Measurements from ENCODE around the gene CHST11. TPM values are rescaled to one million over a fixed set of nuclear protein-coding genes. Genes with fewer than 3 reads are reported as not detected.

Gene CHST11
- total RNA-seq, 5 donors from 2014 or later (not counting 1 experiment from before 2014, with no cell fraction given): 49.8 to 78.3 (median 63.7) TPM

GRCh38 chr12:104419717-104420116 is 37.0 kb upstream of the CHST11 start:
- H3K27me3 Mint-ChIP-seq: no peaks in the 10 kb centered on the region
- Histone ChIP-seq H3K27ac (ENCODE audit: low read length) (no peak overlapping the region), H3K27me3 (replicated peaks in 1 of 2; ENCODE audit: control insufficient read depth in 2 of 2, extremely low read depth in 1 of 2, insufficient read depth in 2 of 2, low read length in 1 of 2) (no peaks in the 10 kb centered on the region), H3K4me3 (ENCODE audit: control insufficient read depth in 1 of 2, extremely low read depth in 1 of 2, low read length in 1 of 2) (no peak overlapping the region), H3K36me3 (ENCODE audit: control insufficient read depth in 2 of 2, extremely low read depth in 1 of 2, insufficient read depth in 1 of 2, low read length in 1 of 2) (no peaks in the 10 kb centered on the region), H3K4me1 (ENCODE audit: control insufficient read depth in 1 of 2, extremely low read depth in 1 of 2, insufficient read depth in 2 of 2, low read length in 2 of 2) (no peaks in the 10 kb centered on the region), H3K9me3 (no peaks in the 10 kb centered on the region)
- peaks cover 6 to 7% (median 6%) of the 10 kb centered on the region in 3 donors for H3K4me1 Mint-ChIP-seq
- ATAC-seq (replicated peaks in 1 of 4): no peak
- CTCF ChIA-PET: no interaction called here
- no peaks in the 10 kb centered on the region for H3K36me3 Mint-ChIP-seq
- no CpG with 5 or more reads among the region's 2 CpGs for WGBS (ENCODE audit: insufficient coverage)
- DNase-seq: no peak
- POLR2A ChIA-PET: interaction anchor here (0.5 to 0.6 kb wide), 2 partner anchors 17 to 539 kb away, joined by 4 read pairs; no protein-coding TSS in a partner anchor
- no peak overlapping the region for H3K27ac Mint-ChIP-seq
- no peaks in the 10 kb centered on the region for H3K9me3 Mint-ChIP-seq
- H3K4me3 Mint-ChIP-seq: no peak overlapping the region

GRCh38 chr12:104420868-104421267 is 35.9 kb upstream of the CHST11 start:
- 63% methylated on average over 1 of the region's 2 CpGs for WGBS (ENCODE audit: insufficient coverage)
- H3K4me1 ChIP-seq (ENCODE audit: control insufficient read depth in 1 of 2, extremely low read depth in 1 of 2, insufficient read depth in 2 of 2, low read length in 2 of 2): no peaks in the 10 kb centered on the region

GRCh38 chr12:104421343-104421742 is 35.4 kb upstream of the CHST11 start:
- ChIA-PET POLR2A (no interaction called here), CTCF (interaction anchor here in 1 of 2 donors (0.6 to 1.1 kb wide), 2 partner anchors 39 to 142 kb away, joined by 3 read pairs; no protein-coding TSS in a partner anchor)
- DNase-seq: no peak
- Mint-ChIP-seq H3K4me3 (no peak overlapping the region), H3K4me1 (peaks cover 6 to 7% (median 6%) of the 10 kb centered on the region in 3 donors), H3K27me3 (no peaks in the 10 kb centered on the region), H3K36me3 (no peaks in the 10 kb centered on the region), H3K27ac (no peak overlapping the region), H3K9me3 (no peaks in the 10 kb centered on the region)
- no peaks in the 10 kb centered on the region for H3K27me3 ChIP-seq (replicated peaks in 1 of 2; ENCODE audit: control insufficient read depth in 2 of 2, extremely low read depth in 1 of 2, insufficient read depth in 2 of 2, low read length in 1 of 2)
- no peak overlapping the region for H3K4me3 ChIP-seq (ENCODE audit: control insufficient read depth in 1 of 2, extremely low read depth in 1 of 2, low read length in 1 of 2)
- ATAC-seq (replicated peaks in 1 of 4): no peak
- H3K27ac ChIP-seq (ENCODE audit: low read length): no peak overlapping the region
- H3K36me3 ChIP-seq (ENCODE audit: control insufficient read depth in 2 of 2, extremely low read depth in 1 of 2, insufficient read depth in 1 of 2, low read length in 1 of 2): no peaks in the 10 kb centered on the region
- no peaks in the 10 kb centered on the region for H3K9me3 ChIP-seq
- no CpG with 5 or more reads among the region's 2 CpGs for WGBS (ENCODE audit: insufficient coverage)
- no peaks in the 10 kb centered on the region for H3K4me1 ChIP-seq (ENCODE audit: control insufficient read depth in 1 of 2, extremely low read depth in 1 of 2, insufficient read depth in 2 of 2, low read length in 2 of 2)

More at GRCh38 chr12:104420868-104421267, 35.9 kb upstream of the CHST11 start:
- Histone ChIP-seq H3K4me3 (ENCODE audit: control insufficient read depth in 1 of 2, extremely low read depth in 1 of 2, low read length in 1 of 2) (no peak overlapping the region), H3K36me3 (ENCODE audit: control insufficient read depth in 2 of 2, extremely low read depth in 1 of 2, insufficient read depth in 1 of 2, low read length in 1 of 2) (no peaks in the 10 kb centered on the region), H3K27me3 (replicated peaks in 1 of 2; ENCODE audit: control insufficient read depth in 2 of 2, extremely low read depth in 1 of 2, insufficient read depth in 2 of 2, low read length in 1 of 2) (no peaks in the 10 kb centered on the region), H3K9me3 (no peaks in the 10 kb centered on the region), H3K27ac (ENCODE audit: low read length) (no peak overlapping the region)
- H3K4me1 Mint-ChIP-seq: peaks cover 6 to 7% (median 6%) of the 10 kb centered on the region in 3 donors
- ChIA-PET CTCF (interaction anchor here in 1 of 2 donors (0.6 to 1.1 kb wide), 2 partner anchors 39 to 142 kb away, joined by 3 read pairs; no protein-coding TSS in a partner anchor), POLR2A (no interaction called here)
- H3K9me3 Mint-ChIP-seq: no peaks in the 10 kb centered on the region
- no peaks in the 10 kb centered on the region for H3K36me3 Mint-ChIP-seq
- no peak overlapping the region for H3K4me3 Mint-ChIP-seq
- peak in 1 of 4 experiments; percentile 27 for ATAC-seq (replicated peaks in 1 of 4)
- H3K27me3 Mint-ChIP-seq: no peaks in the 10 kb centered on the region
- no peak overlapping the region for H3K27ac Mint-ChIP-seq
- DNase-seq: no peak

- Histone ChIP-seq H3K36me3 (ENCODE audit: control insufficient read depth in 2 of 2, extremely low read depth in 1 of 2, insufficient read depth in 1 of 2, low read length in 1 of 2) (no peaks in the 10 kb centered on the region), H3K4me3 (ENCODE audit: control insufficient read depth in 1 of 2, extremely low read depth in 1 of 2, low read length in 1 of 2) (no peak overlapping the region), H3K27me3 (replicated peaks in 1 of 2; ENCODE audit: control insufficient read depth in 2 of 2, extremely low read depth in 1 of 2, insufficient read depth in 2 of 2, low read length in 1 of 2) (no peaks in the 10 kb centered on the region), H3K4me1 (ENCODE audit: control insufficient read depth in 1 of 2, extremely low read depth in 1 of 2, insufficient read depth in 2 of 2, low read length in 2 of 2) (no peaks in the 10 kb centered on the region), H3K9me3 (no peaks in the 10 kb centered on the region), H3K27ac (ENCODE audit: low read length) (no peak overlapping the region)
- Mint-ChIP-seq H3K4me1 (peaks cover 6 to 9% (median 7%) of the 10 kb centered on the region in 3 donors), H3K27me3 (no peaks in the 10 kb centered on the region), H3K4me3 (no peak overlapping the region), H3K27ac (no peak overlapping the region), H3K9me3 (no peaks in the 10 kb centered on the region), H3K36me3 (no peaks in the 10 kb centered on the region)
- no CpG with 5 or more reads among the region's 1 CpG for WGBS (ENCODE audit: insufficient coverage)
- ChIA-PET POLR2A (interaction anchor here in 1 of 2 donors (0.7 kb wide), 1 partner anchor 518 kb away, joined by 3 read pairs; no protein-coding TSS in a partner anchor), CTCF (no interaction called here)
- DNase-seq: no peak
- no peak for ATAC-seq (replicated peaks in 1 of 4)
Measured at GRCh38 chr12:104422441-104422840, 34.3 kb upstream of the CHST11 start.

GRCh38 chr12:104423273-104423672 is 33.5 kb upstream of the CHST11 start:
- peaks cover 0 to 2% (median 2%) of the 10 kb centered on the region in 3 donors for H3K9me3 Mint-ChIP-seq
- H3K4me1 ChIP-seq (ENCODE audit: control insufficient read depth in 1 of 2, extremely low read depth in 1 of 2, insufficient read depth in 2 of 2, low read length in 2 of 2): no peaks in the 10 kb centered on the region
- DNase-seq (no peak), ATAC-seq (replicated peaks in 1 of 4) (no peak)
- H3K27ac ChIP-seq (ENCODE audit: low read length): no peak overlapping the region
- CTCF ChIA-PET: no interaction called here
- peaks cover 6 to 12% (median 9%) of the 10 kb centered on the region in 3 donors for H3K4me1 Mint-ChIP-seq
- H3K27ac Mint-ChIP-seq: no peak overlapping the region
- no peak overlapping the region for H3K4me3 Mint-ChIP-seq
- no peaks in the 10 kb centered on the region for H3K36me3 Mint-ChIP-seq
- H3K4me3 ChIP-seq (ENCODE audit: control insufficient read depth in 1 of 2, extremely low read depth in 1 of 2, low read length in 1 of 2): no peak overlapping the region
- WGBS (ENCODE audit: insufficient coverage): no CpG with 5 or more reads among the region's 3 CpGs
- POLR2A ChIA-PET: interaction anchor here (0.6 to 0.7 kb wide), 2 partner anchors 119 to 517 kb away, joined by 3 to 6 read pairs; no protein-coding TSS in a partner anchor
- no peaks in the 10 kb centered on the region for H3K36me3 ChIP-seq (ENCODE audit: control insufficient read depth in 2 of 2, extremely low read depth in 1 of 2, insufficient read depth in 1 of 2, low read length in 1 of 2)
- H3K27me3 ChIP-seq (replicated peaks in 1 of 2; ENCODE audit: control insufficient read depth in 2 of 2, extremely low read depth in 1 of 2, insufficient read depth in 2 of 2, low read length in 1 of 2): no peaks in the 10 kb centered on the region
- no peaks in the 10 kb centered on the region for H3K27me3 Mint-ChIP-seq
- no peaks in the 10 kb centered on the region for H3K9me3 ChIP-seq

GRCh38 chr12:104423809-104424208 is 32.9 kb upstream of the CHST11 start:
- POLR2A ChIA-PET: interaction anchor here in 1 of 2 donors (0.6 kb wide), 1 partner anchor 119 kb away, joined by 6 read pairs; no protein-coding TSS in a partner anchor
- H3K4me1 Mint-ChIP-seq: peaks cover 6 to 12% (median 9%) of the 10 kb centered on the region in 3 donors

More at GRCh38 chr12:104423809-104424208, 32.9 kb upstream of the CHST11 start:
- WGBS (ENCODE audit: insufficient coverage): 92% methylated on average over 2 of the region's 5 CpGs
- DNase-seq (no peak), ATAC-seq (replicated peaks in 1 of 4) (no peak)
- Histone ChIP-seq H3K4me3 (ENCODE audit: control insufficient read depth in 1 of 2, extremely low read depth in 1 of 2, low read length in 1 of 2) (no peak overlapping the region), H3K27ac (ENCODE audit: low read length) (no peak overlapping the region), H3K4me1 (ENCODE audit: control insufficient read depth in 1 of 2, extremely low read depth in 1 of 2, insufficient read depth in 2 of 2, low read length in 2 of 2) (no peaks in the 10 kb centered on the region), H3K27me3 (replicated peaks in 1 of 2; ENCODE audit: control insufficient read depth in 2 of 2, extremely low read depth in 1 of 2, insufficient read depth in 2 of 2, low read length in 1 of 2) (no peaks in the 10 kb centered on the region), H3K9me3 (no peaks in the 10 kb centered on the region), H3K36me3 (ENCODE audit: control insufficient read depth in 2 of 2, extremely low read depth in 1 of 2, insufficient read depth in 1 of 2, low read length in 1 of 2) (no peaks in the 10 kb centered on the region)
- Mint-ChIP-seq H3K27ac (no peak overlapping the region), H3K36me3 (no peaks in the 10 kb centered on the region), H3K9me3 (peaks cover 0 to 4% (median 4%) of the 10 kb centered on the region in 3 donors), H3K27me3 (no peaks in the 10 kb centered on the region), H3K4me3 (no peak overlapping the region)
- CTCF ChIA-PET: no interaction called here

Measured in T-cell (primary cell).